Colonic mucosa (tissue), 4 donors: ENCODE data around the gene SRGAP1. TPM values are rescaled to one million over a fixed set of nuclear protein-coding genes. Genes with fewer than 3 reads are reported as not detected.
A peak's percentile ranks its signal among the peaks of the same experiment; 100 is the strongest.

Experiments
- DNase-seq: peaks from one replicate; pipeline ENCODE4 v3.0.0-alpha.2; 2020
- H3K27ac ChIP-seq: fragments of 200-600 bp; one replicate; pipeline ENCODE4 v1.8.0; 2021
- H3K27me3 ChIP-seq: fragments of 200-600 bp; one replicate; pipeline ENCODE4 v1.8.0; 2021
- H3K36me3 ChIP-seq: fragments of 200-600 bp; one replicate; pipeline ENCODE4 v1.8.0; 2021
- H3K4me1 ChIP-seq: fragments of 200-600 bp; one replicate; pipeline ENCODE4 v1.8.0; 2021; ENCODE audit warnings: mild to moderate bottlenecking
- H3K4me3 ChIP-seq: fragments of 200-600 bp; one replicate; pipeline ENCODE4 v1.8.0; 2021
- H3K9ac ChIP-seq, 2 donors: one replicate each; pipeline ENCODE4 v1.7.0; 2013; ENCODE audit warnings: control low read depth in 2 of 2, low read depth in 2 of 2, low read length in 2 of 2
- H3K9me3 ChIP-seq: fragments of 200-600 bp; one replicate; pipeline ENCODE4 v1.8.0; 2021
- CTCF ChIP-seq: fragments of 200-600 bp; IDR thresholded peaks from one replicate; pipeline ENCODE4 v1.8.0; 2022; ENCODE audit warnings: antibody characterized with exemption, mild to moderate bottlenecking
- intact Hi-C: fragments of 100-400 bp; cut with DNase I; formaldehyde crosslinking; loops from one replicate; pipeline ENCODE4 v1.14.1; 2022
- total RNA-seq, 2 donors: library from RNA; stranded (reverse); fragmentation: NEBNext Ultra II Directional in 1 of 2; extraction: Animal tissue kit (Norgen Biotek cat#: 25700) in 1 of 2; gene quantifications; one replicate each; pipeline ENCODE4 v1.2.1, GENCODE V29; 2021
- donor health status: healthy.
- donor health status: DM: no; HTN: no; CAD: no.
- donor health status: DM: no; HTN: no; CAD: no.

SRGAP1 gene
- total RNA-seq, 2 donors from 2014 or later = 8.7 to 9.8 TPM

GRCh38 chr12:63918800-63919300 is 74.3 kb downstream of the SRGAP1 start:
- Histone ChIP-seq H3K9ac (peak overlapping the region in 1 of 2 donors; percentile 30), H3K4me3 (no peak overlapping the region), H3K36me3 (no peaks in the 10 kb centered on the region), H3K27me3 (no peaks in the 10 kb centered on the region), H3K9me3 (no peaks in the 10 kb centered on the region), H3K27ac (peak overlapping the region; percentile 79), H3K4me1 (peaks cover 9% of the 10 kb centered on the region)
- TF ChIP-seq CTCF = no peak
- DNase-seq = no peak
- intact Hi-C loops = no loop called here

GRCh38 chr12:63919756-63920155 is 75.3 kb downstream of the SRGAP1 start:
- H3K27me3 ChIP-seq = no peaks in the 10 kb centered on the region
- no peaks in the 10 kb centered on the region for H3K9me3 ChIP-seq
- intact Hi-C loops = no loop called here
- no peak overlapping the region for H3K4me3 ChIP-seq
- H3K36me3 ChIP-seq = no peaks in the 10 kb centered on the region
- H3K27ac ChIP-seq = no peak overlapping the region
- no peak for DNase-seq
- peaks cover 9% of the 10 kb centered on the region for H3K4me1 ChIP-seq
- TF ChIP-seq CTCF = no peak
- H3K9ac ChIP-seq = no peak overlapping the region

- intact Hi-C loops = no loop called here
These were observed 76.7 kb downstream of the SRGAP1 start for GRCh38 chr12:63921157-63921556.

GRCh38 chr12:63922474-63922873 is 78.0 kb downstream of the SRGAP1 start:
- intact Hi-C loops = no loop called here
- Histone ChIP-seq H3K9ac (no peak overlapping the region), H3K9me3 (no peaks in the 10 kb centered on the region)

More at GRCh38 chr12:63921157-63921556, 76.7 kb downstream of the SRGAP1 start:
- Histone ChIP-seq H3K9ac (no peak overlapping the region), H3K4me3 (no peak overlapping the region), H3K4me1 (peaks cover 9% of the 10 kb centered on the region), H3K27me3 (no peaks in the 10 kb centered on the region), H3K27ac (no peak overlapping the region), H3K36me3 (no peaks in the 10 kb centered on the region), H3K9me3 (no peaks in the 10 kb centered on the region)
- DNase-seq = no peak
- no peak for TF ChIP-seq CTCF

GRCh38 chr12:63924781-63925180 is 80.3 kb downstream of the SRGAP1 start:
- H3K4me3 ChIP-seq = no peak overlapping the region
- TF ChIP-seq CTCF = no peak
- no peaks in the 10 kb centered on the region for H3K4me1 ChIP-seq
- no peak for DNase-seq
- H3K27me3 ChIP-seq = no peaks in the 10 kb centered on the region
- no peaks in the 10 kb centered on the region for H3K9me3 ChIP-seq
- H3K36me3 ChIP-seq = no peaks in the 10 kb centered on the region
- no peak overlapping the region for H3K27ac ChIP-seq
- no peak overlapping the region for H3K9ac ChIP-seq
- intact Hi-C loops = no loop called here

More at GRCh38 chr12:63922474-63922873, 78.0 kb downstream of the SRGAP1 start:
- TF ChIP-seq CTCF = no peak
- Histone ChIP-seq H3K4me3 (no peak overlapping the region), H3K27me3 (no peaks in the 10 kb centered on the region), H3K36me3 (no peaks in the 10 kb centered on the region), H3K27ac (no peak overlapping the region), H3K4me1 (peaks cover 2% of the 10 kb centered on the region)
- DNase-seq = no peak
